CD4-positive, alpha-beta T cell treated with Interleukin-17A for 4 hours (primary cell): Measurements from ENCODE around the gene LILRA1.
"Not testable (repeated sequence)": the region's sequence is repeated elsewhere in the genome, so short reads cannot be mapped to it uniquely, and the experiment has no call there.

ENCODE experiments used
- DNase-seq: peaks from one replicate; pipeline ENCODE4 v3.0.0-alpha.2; 2020; ENCODE audit warnings: mixed read lengths

Gene LILRA1

GRCh38 chr19:54578268-54578667 lies 15.2 kb upstream of the LILRA1 start:
- DNase-seq = not testable (repeated sequence)

GRCh38 chr19:54586397-54586796 lies 7.0 kb upstream of the LILRA1 start:
- DNase-seq = no peak

- DNase-seq = no peak
Measured at GRCh38 chr19:54587026-54587425, 6.4 kb upstream of the LILRA1 start.

GRCh38 chr19:54593931-54594626 lies 647 bp downstream of the LILRA1 start:
- DNase-seq = not testable (repeated sequence)

GRCh38 chr19:54594737-54595136 lies 1.3 kb downstream of the LILRA1 start:
- no peak for DNase-seq

GRCh38 chr19:54595680-54596436 lies 2.4 kb downstream of the LILRA1 start:
- not testable (repeated sequence) for DNase-seq

- DNase-seq = no peak
Measured at GRCh38 chr19:54600212-54600611, 6.8 kb downstream of the LILRA1 start.

- no peak for DNase-seq
Measured at GRCh38 chr19:54606230-54606629, 12.8 kb downstream of the LILRA1 start.

- DNase-seq = no peak
Measured at GRCh38 chr19:54606891-54607784, 13.7 kb downstream of the LILRA1 start.

- DNase-seq = no peak
Measured at GRCh38 chr19:54607785-54608150, 14.3 kb downstream of the LILRA1 start.

GRCh38 chr19:54608205-54608604 lies 14.8 kb downstream of the LILRA1 start:
- DNase-seq = no peak

GRCh38 chr19:54608792-54609191 lies 15.4 kb downstream of the LILRA1 start:
- DNase-seq = no peak

- no peak for DNase-seq
Measured at GRCh38 chr19:54609356-54609791, 15.9 kb downstream of the LILRA1 start.

GRCh38 chr19:54612428-54612827 lies 19.0 kb downstream of the LILRA1 start:
- DNase-seq = no peak

- DNase-seq = no peak
Measured at GRCh38 chr19:54614726-54615125, 21.3 kb downstream of the LILRA1 start.

- no peak for DNase-seq
Measured at GRCh38 chr19:54616057-54616456, 22.6 kb downstream of the LILRA1 start.

- no peak for DNase-seq
Measured at GRCh38 chr19:54616821-54617560, 23.6 kb downstream of the LILRA1 start.

- no peak for DNase-seq
Measured at GRCh38 chr19:54620464-54620863, 27.0 kb downstream of the LILRA1 start.

- DNase-seq = no peak
Measured at GRCh38 chr19:54622431-54622830, 29.0 kb downstream of the LILRA1 start.

GRCh38 chr19:54624234-54624633 lies 30.8 kb downstream of the LILRA1 start:
- not testable (repeated sequence) for DNase-seq

GRCh38 chr19:54624934-54625730 lies 31.7 kb downstream of the LILRA1 start:
- DNase-seq = not testable (repeated sequence)

GRCh38 chr19:54626757-54627156 lies 33.3 kb downstream of the LILRA1 start:
- DNase-seq = no peak
